H54 (cell line): ENCODE measurements around the gene OAT.
A peak's percentile ranks its signal among the peaks of the same experiment; 100 is the strongest.

Experiments used
- DNase-seq: peaks from one replicate; pipeline ENCODE4 v3.0.0; 2011; ENCODE audit warnings: low spot score, mixed read lengths; ENCODE audit not compliant: insufficient read length
- FAIRE-seq: peaks from 3 replicates; lab custom pipeline; 2011; peaks lifted over from hg19 to GRCh38; lab: Jason Lieb, UNC
- POLR2A ChIP-seq: IDR thresholded peaks from 2 replicates; pipeline ENCODE4 v1.6.1; 2011; ENCODE audit warnings: low read depth, mild to moderate bottlenecking, low read length

OAT gene

DNA sequence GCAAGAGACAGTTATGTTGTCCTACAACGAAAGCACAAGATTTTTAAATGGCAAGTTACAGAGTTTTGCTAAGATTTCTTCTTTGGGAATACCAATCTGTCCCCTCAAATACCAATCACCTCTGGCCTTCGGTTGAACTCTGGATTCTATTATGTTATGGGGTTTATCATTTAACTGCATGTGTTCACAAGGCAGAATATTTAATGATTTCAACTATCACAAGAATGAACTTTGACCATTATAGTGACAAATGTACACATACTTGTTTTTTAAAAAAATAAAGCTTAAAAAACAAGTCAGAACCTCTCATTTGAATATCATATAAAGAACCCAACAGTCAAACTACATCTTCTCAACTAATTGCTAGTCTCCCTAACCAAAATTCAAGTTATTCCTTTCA, 11.3 kb downstream of the OAT start:
- TF ChIP-seq POLR2A = no peak
- DNase-seq (no peak), FAIRE-seq (no peak)

DNA sequence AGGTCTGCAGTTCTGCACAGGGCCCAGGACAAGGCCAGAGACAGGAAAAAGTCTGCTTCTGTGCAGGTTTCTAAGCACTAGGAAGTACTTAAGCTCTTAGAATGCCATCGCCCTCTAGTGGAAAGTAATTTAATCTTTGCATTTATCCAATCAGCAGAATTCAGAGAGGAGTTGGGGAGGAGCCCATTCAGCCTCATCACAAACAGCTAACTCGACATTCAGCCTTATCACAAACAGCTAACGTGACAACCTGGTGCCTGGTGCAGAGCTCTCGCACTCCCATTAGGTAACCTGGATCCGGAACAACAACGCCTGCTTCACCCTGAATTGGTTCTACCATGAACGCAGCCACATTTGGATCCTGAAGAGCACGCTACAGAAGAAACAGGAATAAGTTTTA, 15.2 kb downstream of the OAT start:
- DNase-seq = peak; percentile 39
- FAIRE-seq = peak; percentile 89
- no peak for TF ChIP-seq POLR2A

DNA sequence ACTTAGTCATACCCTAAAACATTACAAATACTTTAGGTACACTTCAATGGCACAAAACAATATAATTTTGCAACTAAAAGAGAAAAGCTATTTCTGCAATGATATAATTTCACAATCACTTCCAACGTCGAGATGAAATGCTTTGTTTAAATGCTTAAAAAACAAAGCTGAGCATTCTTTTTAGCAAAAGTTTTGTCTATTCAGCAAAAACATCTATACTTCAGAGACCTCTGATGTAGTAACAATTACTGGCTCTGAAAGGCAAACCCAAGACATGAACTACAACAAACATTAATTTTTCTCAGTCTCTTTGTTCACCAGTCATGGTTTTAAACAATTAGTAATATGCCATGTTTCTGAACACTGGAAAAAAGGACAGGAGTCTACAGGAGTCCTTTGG, 16.4 kb downstream of the OAT start:
- no peak for FAIRE-seq
- DNase-seq = no peak
- no peak for TF ChIP-seq POLR2A

- DNase-seq (no peak), FAIRE-seq (no peak)
- TF ChIP-seq POLR2A = no peak
Observed at GRCh38 chr10:124401633-124402032, 17.1 kb downstream of the OAT start.

DNA sequence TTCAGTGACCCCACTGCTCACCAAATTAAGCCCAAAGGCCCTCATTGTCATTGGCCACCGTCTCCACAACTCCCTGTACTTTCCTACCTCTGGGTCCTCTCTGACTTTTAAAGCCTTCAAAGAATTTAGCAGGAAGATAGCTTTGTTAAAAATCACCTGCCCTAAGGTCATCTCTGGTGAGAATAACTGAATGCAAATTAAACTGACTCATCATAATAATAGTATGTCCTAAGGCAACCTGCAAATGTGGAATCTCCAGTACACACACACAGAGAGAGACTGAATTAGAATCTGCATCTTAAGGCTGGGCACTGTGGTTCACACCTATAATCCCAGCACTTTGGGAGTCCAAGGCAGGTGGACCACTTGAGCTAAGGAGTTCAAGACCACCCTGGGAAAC, 24.1 kb downstream of the OAT start:
- TF ChIP-seq POLR2A = no peak
- FAIRE-seq (no peak), DNase-seq (no peak)

GRCh38 chr10:124392626-124393342, 25.9 kb downstream of the OAT start:
- TF ChIP-seq POLR2A = no peak
- FAIRE-seq (no peak), DNase-seq (no peak)

- no peak for TF ChIP-seq POLR2A
Observed at GRCh38 chr10:124390471-124391187, 28.1 kb downstream of the OAT start.

GRCh38 chr10:124389613-124390361, 28.9 kb downstream of the OAT start:
- DNase-seq = no peak
- FAIRE-seq = no peak
- TF ChIP-seq POLR2A = no peak

More at GRCh38 chr10:124390471-124391187, 28.1 kb downstream of the OAT start:
- FAIRE-seq (no peak), DNase-seq (no peak)

DNA sequence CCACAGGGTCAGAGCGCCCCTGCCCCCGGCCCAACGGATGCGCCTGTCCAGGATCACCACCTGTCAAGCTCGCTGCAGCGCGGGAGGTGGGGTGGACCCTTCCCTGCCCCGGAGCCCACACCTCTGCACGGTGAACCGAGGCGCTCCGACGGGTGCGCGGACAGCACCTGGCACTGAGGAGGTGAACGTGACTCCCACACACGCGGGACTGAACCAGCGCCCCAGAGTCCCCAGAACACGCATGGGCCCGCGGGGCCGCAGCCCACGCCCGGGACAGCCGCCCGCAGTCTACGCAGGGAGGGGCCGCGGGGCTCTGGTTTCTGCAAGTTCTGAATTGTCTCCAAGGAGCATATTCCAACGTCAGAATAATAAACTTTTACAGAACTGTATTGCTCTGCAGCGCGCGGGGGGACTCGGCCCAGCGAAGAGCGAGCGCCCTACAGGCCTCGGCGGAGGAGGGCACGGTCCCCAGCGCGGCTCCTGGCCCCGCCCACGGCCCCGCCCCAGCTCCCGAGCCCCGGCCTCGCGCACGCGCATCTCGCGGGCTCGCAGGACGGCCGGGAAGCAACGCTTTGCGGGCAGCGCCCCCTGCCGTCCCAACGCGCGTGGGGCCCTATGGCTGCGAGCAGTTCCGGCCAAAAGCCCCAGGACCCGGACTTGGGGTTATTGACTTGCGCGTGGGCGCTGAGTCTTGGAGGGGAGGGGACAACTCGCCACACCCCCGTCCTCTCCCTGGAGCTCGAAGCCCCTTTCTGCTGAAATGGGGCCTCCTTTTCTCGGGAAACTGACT, 29.7 kb downstream of the OAT start:
- no peak for FAIRE-seq
- no peak for TF ChIP-seq POLR2A
- peak; percentile 86 for DNase-seq

DNA sequence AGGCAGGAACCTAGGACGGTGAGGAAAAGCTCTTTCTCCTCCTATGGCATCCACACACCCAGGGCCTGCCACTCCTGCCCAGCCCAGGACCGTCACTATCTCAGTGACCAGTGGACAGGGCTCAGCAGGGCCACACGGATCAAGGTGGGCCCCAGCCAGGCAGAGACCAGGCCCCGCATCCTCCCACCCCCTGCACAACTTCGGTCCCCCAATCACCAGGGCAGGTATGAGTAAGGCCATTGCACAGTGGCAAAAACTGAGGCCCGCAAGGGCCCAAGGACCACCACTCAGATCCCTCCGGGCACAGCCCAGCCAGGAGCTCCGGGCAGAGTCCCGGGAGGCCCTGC, 30.3 kb downstream of the OAT start:
- no peak for DNase-seq
- FAIRE-seq = no peak
- no peak for TF ChIP-seq POLR2A

DNA sequence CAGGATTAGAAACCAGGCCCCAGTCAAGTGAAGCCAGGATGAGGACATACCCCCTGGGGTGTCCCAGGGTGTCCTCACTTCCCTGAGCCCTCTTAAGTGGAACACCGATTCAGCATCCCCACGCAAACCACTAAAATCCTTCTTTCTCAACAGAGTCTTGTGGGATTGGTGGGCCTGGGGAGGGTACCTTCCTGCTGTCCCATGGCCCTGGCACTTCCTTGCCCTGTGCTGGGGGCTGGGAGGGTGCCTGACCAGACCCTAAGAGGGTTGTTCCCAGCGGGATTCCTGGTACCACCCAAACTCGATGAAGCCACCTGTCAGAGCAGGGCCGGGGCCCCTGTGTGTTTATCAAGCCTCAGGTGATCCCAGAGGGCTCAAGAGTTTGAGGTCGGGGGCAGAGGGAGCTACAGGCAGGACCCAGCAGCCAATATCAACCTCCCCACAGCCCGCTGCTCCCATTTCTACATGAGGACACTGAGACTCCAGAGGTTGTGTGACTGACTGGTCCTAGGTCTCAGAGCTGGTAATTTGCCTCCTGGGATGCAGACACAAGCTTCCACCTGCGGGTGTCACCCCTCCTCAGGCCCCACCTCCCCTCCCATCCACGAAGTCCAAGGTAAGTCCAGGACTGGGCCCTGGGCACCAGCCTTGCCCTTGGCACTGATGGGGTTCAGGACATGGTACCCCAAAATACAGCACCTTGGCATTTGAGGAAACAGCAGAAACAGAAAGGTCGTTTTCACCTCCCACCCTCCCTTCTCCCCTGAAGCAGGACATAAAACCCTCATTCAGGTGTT, 31.4 kb downstream of the OAT start:
- no peak for TF ChIP-seq POLR2A
- DNase-seq (no peak), FAIRE-seq (no peak)

GRCh38 chr10:124386186-124387077, 32.3 kb downstream of the OAT start:
- FAIRE-seq = no peak
- DNase-seq = no peak
- no peak for TF ChIP-seq POLR2A
